Cardiac muscle cell (in vitro differentiated cells and primary cell): ENCODE data around the gene DRAXIN. TPM values are rescaled to one million over a fixed set of nuclear protein-coding genes. Genes with fewer than 3 reads are reported as not detected.

ENCODE experiments used
- DNase-seq, 2 donors: peaks; one replicate each; pipeline versions ENCODE4 v3.0.0 to v3.0.0-alpha.2; 2010 to 2017; ENCODE audit warnings: low read depth in 1 of 2, low spot score in 1 of 2
- H3K27ac ChIP-seq: fragments of 200-600 bp; sonication (generic); 2 replicates; pipeline ENCODE4 v1.5.1; 2016
- H3K27me3 ChIP-seq: fragments of 200-600 bp; sonication (generic); 2 replicates; pipeline ENCODE4 v1.6.0; 2016; ENCODE audit warnings: control low read depth
- H3K36me3 ChIP-seq: fragments of 200-600 bp; sonication (generic); 2 replicates; pipeline ENCODE4 v1.5.1; 2016; ENCODE audit warnings: control low read depth
- H3K4me1 ChIP-seq: fragments of 200-600 bp; sonication (generic); 2 replicates; pipeline ENCODE4 v1.8.1; 2017; ENCODE audit warnings: low read depth, mild to moderate bottlenecking, mixed run types
- H3K4me3 ChIP-seq: fragments of 200-600 bp; sonication (generic); 2 replicates; pipeline ENCODE4 v1.5.1; 2016; ENCODE audit warnings: mild to moderate bottlenecking
- H3K9me3 ChIP-seq: fragments of 200-600 bp; sonication (generic); 2 replicates; pipeline ENCODE4 v1.5.1; 2017; ENCODE audit warnings: low read depth, mild to moderate bottlenecking, control low read depth
- polyA plus RNA-seq: library from polyadenylated mRNA; unstranded; fragments of >200 nt; fragmentation: Nextera tagmentation; extraction: Ambion mirVana; gene quantifications from 2 replicates; pipeline ENCODE4 v1.2.1, GENCODE V29; 2016
- total RNA-seq: library from RNA; depleted of rRNA; stranded (reverse); fragments of >200 nt; gene quantifications from 2 replicates; pipeline ENCODE4 v1.2.3, GENCODE V29; 2016
- TF ChIP-seq, protein P1 (sequence below): IDR thresholded peaks from 2 replicates; pipeline ENCODE4 v1.5.1; 2012; ENCODE audit warnings: low read depth, mild to moderate bottlenecking, low read length

DRAXIN gene
- total and polyA plus RNA-seq, 2 experiments from 2014 or later, result 0.36 TPM; not detected in 1

DNA sequence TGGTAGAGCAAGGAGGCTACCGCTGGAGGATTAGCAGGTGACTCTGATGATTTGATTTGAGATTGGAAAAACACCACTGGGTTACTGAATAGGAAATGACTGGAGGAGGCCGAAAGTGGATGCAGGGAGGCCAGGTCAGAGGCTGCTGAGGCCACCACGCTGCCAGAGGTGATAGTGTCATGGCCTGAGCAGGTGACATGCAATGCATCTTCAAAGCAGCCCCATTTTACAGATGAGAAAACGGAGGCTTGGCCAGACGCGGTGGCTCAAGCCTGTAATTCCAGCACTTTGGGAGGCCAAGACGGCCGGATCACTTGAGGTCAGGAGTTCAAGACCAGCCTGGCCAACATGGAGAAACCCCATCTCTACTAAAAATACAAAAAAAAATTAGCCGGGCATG is 83.2 kb downstream of the DRAXIN start:
- Histone ChIP-seq H3K27me3 (no peaks in the 10 kb centered on the region), H3K4me3 (no peak overlapping the region), H3K9me3 (no peaks in the 10 kb centered on the region), H3K4me1 (no peaks in the 10 kb centered on the region), H3K27ac (no peak overlapping the region), H3K36me3 (no peaks in the 10 kb centered on the region)
- TF ChIP-seq, protein P1, sequence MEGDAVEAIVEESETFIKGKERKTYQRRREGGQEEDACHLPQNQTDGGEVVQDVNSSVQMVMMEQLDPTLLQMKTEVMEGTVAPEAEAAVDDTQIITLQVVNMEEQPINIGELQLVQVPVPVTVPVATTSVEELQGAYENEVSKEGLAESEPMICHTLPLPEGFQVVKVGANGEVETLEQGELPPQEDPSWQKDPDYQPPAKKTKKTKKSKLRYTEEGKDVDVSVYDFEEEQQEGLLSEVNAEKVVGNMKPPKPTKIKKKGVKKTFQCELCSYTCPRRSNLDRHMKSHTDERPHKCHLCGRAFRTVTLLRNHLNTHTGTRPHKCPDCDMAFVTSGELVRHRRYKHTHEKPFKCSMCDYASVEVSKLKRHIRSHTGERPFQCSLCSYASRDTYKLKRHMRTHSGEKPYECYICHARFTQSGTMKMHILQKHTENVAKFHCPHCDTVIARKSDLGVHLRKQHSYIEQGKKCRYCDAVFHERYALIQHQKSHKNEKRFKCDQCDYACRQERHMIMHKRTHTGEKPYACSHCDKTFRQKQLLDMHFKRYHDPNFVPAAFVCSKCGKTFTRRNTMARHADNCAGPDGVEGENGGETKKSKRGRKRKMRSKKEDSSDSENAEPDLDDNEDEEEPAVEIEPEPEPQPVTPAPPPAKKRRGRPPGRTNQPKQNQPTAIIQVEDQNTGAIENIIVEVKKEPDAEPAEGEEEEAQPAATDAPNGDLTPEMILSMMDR, result no peak
- no peak for DNase-seq

Other genes with a start within 250 kb of the DRAXIN start
- gene DISP3, start 212.6 kb upstream of the DRAXIN start, total RNA-seq, result 0.74 and 1.9 TPM in 2 replicates
- gene DISP3, start 212.6 kb upstream of the DRAXIN start, polyA plus RNA-seq, result 0.18 and 1.8 TPM in 2 replicates
- gene FBXO2, start 37.3 kb upstream of the DRAXIN start, total RNA-seq, result 15.8 and 20.9 TPM in 2 replicates
- 28.3 and 29.8 TPM in 2 replicates for gene FBXO2, start 37.3 kb upstream of the DRAXIN start, polyA plus RNA-seq
- 53.0 and 58.8 TPM in 2 replicates for gene FBXO44, start 36.8 kb upstream of the DRAXIN start, total RNA-seq
- gene FBXO44, start 36.8 kb upstream of the DRAXIN start, polyA plus RNA-seq, result 43.6 and 57.0 TPM in 2 replicates
- gene FBXO6, start 27.5 kb upstream of the DRAXIN start, total RNA-seq, result 9.2 and 9.4 TPM in 2 replicates
- gene FBXO6, start 27.5 kb upstream of the DRAXIN start, polyA plus RNA-seq, result 10.3 and 15.0 TPM in 2 replicates
- 92.7 and 102 TPM in 2 replicates for gene MAD2L2, start 10.6 kb upstream of the DRAXIN start, total RNA-seq
- gene MAD2L2, start 10.6 kb upstream of the DRAXIN start, polyA plus RNA-seq, result 115 and 148 TPM in 2 replicates
- gene AGTRAP, start 44.4 kb downstream of the DRAXIN start, total RNA-seq, result 56.7 and 58.6 TPM in 2 replicates
- 81.4 and 94.0 TPM in 2 replicates for gene AGTRAP, start 44.4 kb downstream of the DRAXIN start, polyA plus RNA-seq
- gene C1orf167, start 70.5 kb downstream of the DRAXIN start, total RNA-seq, result 0.14 and 1.4 TPM in 2 replicates
- 0.44 and 1.00 TPM in 2 replicates for gene C1orf167, start 70.5 kb downstream of the DRAXIN start, polyA plus RNA-seq
- gene MTHFR, start 114.3 kb downstream of the DRAXIN start, total RNA-seq, result 54.7 and 64.0 TPM in 2 replicates
- 29.0 and 37.5 TPM in 2 replicates for gene MTHFR, start 114.3 kb downstream of the DRAXIN start, polyA plus RNA-seq
- gene CLCN6, start 114.5 kb downstream of the DRAXIN start, total RNA-seq, result 22.5 and 27.8 TPM in 2 replicates
- gene CLCN6, start 114.5 kb downstream of the DRAXIN start, polyA plus RNA-seq, result 15.8 and 31.8 TPM in 2 replicates
- 57.5 and 331 TPM in 2 replicates for gene NPPA, start 156.1 kb downstream of the DRAXIN start, total RNA-seq
- gene NPPA, start 156.1 kb downstream of the DRAXIN start, polyA plus RNA-seq, result 90.0 and 601 TPM in 2 replicates
- 18.9 and 192 TPM in 2 replicates for gene NPPB, start 167.2 kb downstream of the DRAXIN start, total RNA-seq
- 30.8 and 188 TPM in 2 replicates for gene NPPB, start 167.2 kb downstream of the DRAXIN start, polyA plus RNA-seq
- gene KIAA2013, start 234.7 kb downstream of the DRAXIN start, total RNA-seq, result 98.0 and 112 TPM in 2 replicates
- gene KIAA2013, start 234.7 kb downstream of the DRAXIN start, polyA plus RNA-seq, result 100 and 115 TPM in 2 replicates
- gene PLOD1, start 243.0 kb downstream of the DRAXIN start, total RNA-seq, result 158 and 185 TPM in 2 replicates
- 149 and 167 TPM in 2 replicates for gene PLOD1, start 243.0 kb downstream of the DRAXIN start, polyA plus RNA-seq